A673 (cell line): Measurements from ENCODE around the gene CACNA2D3. TPM values are rescaled to one million over a fixed set of nuclear protein-coding genes. Genes with fewer than 3 reads are reported as not detected.

Source experiments
- BruUV-seq: library from RNA; stranded (reverse); fragments of 400-500 nt; replicated peaks from 2 replicates; lab custom pipeline; 2021; lab: Mats Ljungman, UMichigan
- CTCF ChIA-PET: fragments of 300-600 bp; sonication (Branson Sonifier 250); formaldehyde crosslinking; loops from one replicate; lab custom pipeline; 2022; ENCODE audit warnings: antibody characterized with exemption; lab: Charles Lee
- POLR2A ChIA-PET: fragments of 300-600 bp; sonication (Branson Sonifier 250); formaldehyde crosslinking; loops from one replicate; lab custom pipeline; 2022; ENCODE audit warnings: antibody characterized with exemption; ENCODE audit not compliant: low non-redundant PET; lab: Charles Lee
- DNase-seq: peaks from one replicate; pipeline ENCODE4 v3.0.0-alpha.2; 2015; ENCODE audit warnings: low spot score
- H3K27ac ChIP-seq: fragments of 200-600 bp; sonication (generic); 2 replicates; pipeline ENCODE4 v1.5.1; 2016; ENCODE audit warnings: mixed run types, low read depth, mild to moderate bottlenecking, mixed read lengths, antibody characterized with exemption, low read length; ENCODE audit not compliant: poor library complexity, severe bottlenecking
- H3K27me3 ChIP-seq: fragments of 200-600 bp; sonication (generic); replicated peaks from 2 replicates; pipeline ENCODE4 v1.6.1; 2017; ENCODE audit warnings: mixed run types, low read depth, mild to moderate bottlenecking, mixed read lengths, antibody characterized with exemption, low read length; ENCODE audit not compliant: insufficient read depth, poor library complexity
- H3K36me3 ChIP-seq: fragments of 200-600 bp; sonication (generic); 2 replicates; pipeline ENCODE4 v1.6.1; 2016; ENCODE audit warnings: mixed run types, mild to moderate bottlenecking, mixed read lengths, antibody characterized with exemption, low read length; ENCODE audit not compliant: insufficient read depth, poor library complexity, severe bottlenecking
- H3K4me1 ChIP-seq: fragments of 200-600 bp; sonication (generic); 2 replicates; pipeline ENCODE4 v1.6.1; 2017; ENCODE audit warnings: mixed run types, mild to moderate bottlenecking, mixed read lengths, antibody characterized with exemption, low read length; ENCODE audit not compliant: insufficient read depth, poor library complexity, severe bottlenecking
- H3K4me3 ChIP-seq: fragments of 200-600 bp; sonication (generic); 2 replicates; pipeline ENCODE4 v1.5.1; 2016; ENCODE audit warnings: low read depth, mixed run types, mild to moderate bottlenecking, mixed read lengths, low read length; ENCODE audit not compliant: poor library complexity, severe bottlenecking
- H3K9me3 ChIP-seq: fragments of 200-600 bp; sonication (generic); 2 replicates; pipeline ENCODE4 v1.6.1; 2016; ENCODE audit warnings: mixed run types, low read depth, mild to moderate bottlenecking, mixed read lengths, antibody characterized with exemption, low read length; ENCODE audit not compliant: poor library complexity, severe bottlenecking
- CTCF ChIP-seq: fragments of 300-800, 200-600 bp; sonication (generic); conservative IDR thresholded peaks from 2 replicates; pipeline ENCODE4 v1.5.1; 2017; ENCODE audit warnings: low read depth, mild to moderate bottlenecking, antibody characterized with exemption, low read length, moderate library complexity, mixed read lengths
- EZH2 ChIP-seq: fragments of 200-600 bp; sonication (generic); IDR thresholded peaks from 2 replicates; pipeline ENCODE4 v1.6.1; 2017; ENCODE audit warnings: borderline replicate concordance, low read depth, mild to moderate bottlenecking, mixed read lengths, antibody characterized with exemption, low read length; ENCODE audit not compliant: poor library complexity, severe bottlenecking
- intact Hi-C: fragments of 100-400 bp; cut with micrococcal nuclease; formaldehyde crosslinking; loops from one replicate; pipeline ENCODE4 v1.10.0; 2022; ENCODE audit not compliant: unreplicated experiment
- total RNA-seq: library from RNA; stranded (reverse); gene quantifications from 2 replicates; pipeline ENCODE4 v1.2.3, GENCODE V29; 2021

CACNA2D3 gene
- total RNA-seq, 1 experiment from 2014 or later, result not detected

- intact Hi-C loops, result no loop called here
- no peak for TF ChIP-seq CTCF
- peak; percentile 65 for TF ChIP-seq EZH2
- Histone ChIP-seq H3K27ac (no peak overlapping the region), H3K36me3 (no peaks in the 10 kb centered on the region), H3K4me1 (no peaks in the 10 kb centered on the region), H3K9me3 (no peaks in the 10 kb centered on the region), H3K4me3 (no peak overlapping the region), H3K27me3 (peaks cover 46% of the 10 kb centered on the region)
- ChIA-PET POLR2A (no interaction called here), CTCF (no interaction called here)
- no peak for DNase-seq
- BruUV-seq, result no TSS peak
These were observed 1.5 kb upstream of the CACNA2D3 start for GRCh38 chr3:54120657-54121413.

- intact Hi-C loops, result no loop called here
- CTCF ChIA-PET, result no interaction called here
- Histone ChIP-seq H3K4me3 (peak overlapping the region; percentile 12), H3K27me3 (peaks cover 46% of the 10 kb centered on the region), H3K36me3 (no peaks in the 10 kb centered on the region), H3K27ac (no peak overlapping the region), H3K4me1 (no peaks in the 10 kb centered on the region), H3K9me3 (no peaks in the 10 kb centered on the region)
- DNase-seq, result no peak
- BruUV-seq, result no TSS peak
- TF ChIP-seq EZH2, result peak; percentile 28
- no peak for TF ChIP-seq CTCF
- POLR2A ChIA-PET, result no interaction called here
These were observed 683 bp upstream of the CACNA2D3 start for GRCh38 chr3:54121414-54122323.

GRCh38 chr3:54123003-54123775 is 837 bp downstream of the CACNA2D3 start:
- Histone ChIP-seq H3K27ac (no peak overlapping the region), H3K4me3 (no peak overlapping the region), H3K36me3 (no peaks in the 10 kb centered on the region), H3K4me1 (no peaks in the 10 kb centered on the region), H3K9me3 (no peaks in the 10 kb centered on the region), H3K27me3 (peaks cover 46% of the 10 kb centered on the region)
- no peak for TF ChIP-seq CTCF
- peak; percentile 63 for TF ChIP-seq EZH2
- ChIA-PET POLR2A (no interaction called here), CTCF (no interaction called here)
- BruUV-seq, result no TSS peak
- intact Hi-C loops, result no loop called here
- DNase-seq, result no peak
